ENCODE results near the gene FBXO8. TPM values are rescaled to one million over a fixed set of nuclear protein-coding genes. Genes with fewer than 3 reads are reported as not detected.

The FBXO8 gene
- polyA plus RNA-seq, 1 experiment = 28.9 TPM

- no peak for TF ChIP-seq CTCF (IDR thresholded peaks at IDR 0.05; ENCODE audit: low read depth, low read length)
- no peak for DNase-seq (ENCODE audit: low read depth, low spot score)
- ChIA-PET POLR2A (no interaction called here), CTCF (interaction anchor here (1.1 kb wide), 1 partner anchor 9 kb away, joined by 4 read pairs; no protein-coding TSS in a partner anchor)
- Histone ChIP-seq H3K9me3 (ENCODE audit: control insufficient read depth, insufficient read depth, low read length) (no peaks in the 10 kb centered on the region), H3K27me3 (ENCODE audit: control insufficient read depth, insufficient read depth, low read length) (no peaks in the 10 kb centered on the region), H3K4me3 (ENCODE audit: low read depth, low read length) (no peak overlapping the region), H3K27ac (ENCODE audit: low read depth, low read length) (no peak overlapping the region)
Observed at GRCh38 chr4:174199735-174200134, 83.7 kb downstream of the FBXO8 start.

GRCh38 chr4:174198828-174199227 is 84.6 kb downstream of the FBXO8 start:
- ChIA-PET POLR2A (no interaction called here), CTCF (interaction anchor here (0.6 to 1.2 kb wide), 4 partner anchors 11 to 704 kb away, joined by 3 read pairs; no protein-coding TSS in a partner anchor)
- Histone ChIP-seq H3K27me3 (ENCODE audit: control insufficient read depth, insufficient read depth, low read length) (no peaks in the 10 kb centered on the region), H3K27ac (ENCODE audit: low read depth, low read length) (no peak overlapping the region), H3K9me3 (ENCODE audit: control insufficient read depth, insufficient read depth, low read length) (no peaks in the 10 kb centered on the region), H3K4me3 (ENCODE audit: low read depth, low read length) (no peak overlapping the region)
- peak; percentile 37 for DNase-seq (ENCODE audit: low read depth, low spot score)
- no peak for TF ChIP-seq CTCF (IDR thresholded peaks at IDR 0.05; ENCODE audit: low read depth, low read length)

GRCh38 chr4:174198396-174198795 is 85.1 kb downstream of the FBXO8 start:
- no peak overlapping the region for H3K4me3 ChIP-seq (ENCODE audit: low read depth, low read length)
- no peaks in the 10 kb centered on the region for H3K9me3 ChIP-seq (ENCODE audit: control insufficient read depth, insufficient read depth, low read length)
- no peaks in the 10 kb centered on the region for H3K27me3 ChIP-seq (ENCODE audit: control insufficient read depth, insufficient read depth, low read length)
- ChIA-PET POLR2A (no interaction called here), CTCF (interaction anchor here (0.6 to 1.2 kb wide), 4 partner anchors 12 to 910 kb away, joined by 3 read pairs; no protein-coding TSS in a partner anchor)
- TF ChIP-seq CTCF (IDR thresholded peaks at IDR 0.05; ENCODE audit: low read depth, low read length) = no peak
- H3K27ac ChIP-seq (ENCODE audit: low read depth, low read length) = no peak overlapping the region
- no peak for DNase-seq (ENCODE audit: low read depth, low spot score)

GRCh38 chr4:174193438-174194374 is 89.8 kb downstream of the FBXO8 start:
- no peak for DNase-seq (ENCODE audit: low read depth, low spot score)
- no peak for TF ChIP-seq CTCF (IDR thresholded peaks at IDR 0.05; ENCODE audit: low read depth, low read length)
- POLR2A ChIA-PET = no interaction called here

GRCh38 chr4:174192943-174193342 is 90.5 kb downstream of the FBXO8 start:
- ChIA-PET POLR2A (no interaction called here), CTCF (no interaction called here)
- DNase-seq (ENCODE audit: low read depth, low spot score) = no peak
- Histone ChIP-seq H3K27me3 (ENCODE audit: control insufficient read depth, insufficient read depth, low read length) (peaks cover 8% of the 10 kb centered on the region), H3K9me3 (ENCODE audit: control insufficient read depth, insufficient read depth, low read length) (no peaks in the 10 kb centered on the region), H3K27ac (ENCODE audit: low read depth, low read length) (no peak overlapping the region), H3K4me3 (ENCODE audit: low read depth, low read length) (no peak overlapping the region)
- no peak for TF ChIP-seq CTCF (IDR thresholded peaks at IDR 0.05; ENCODE audit: low read depth, low read length)

More at GRCh38 chr4:174193438-174194374, 89.8 kb downstream of the FBXO8 start:
- Histone ChIP-seq H3K27ac (ENCODE audit: low read depth, low read length) (no peak overlapping the region), H3K27me3 (ENCODE audit: control insufficient read depth, insufficient read depth, low read length) (peaks cover 6% of the 10 kb centered on the region), H3K9me3 (ENCODE audit: control insufficient read depth, insufficient read depth, low read length) (no peaks in the 10 kb centered on the region), H3K4me3 (ENCODE audit: low read depth, low read length) (no peak overlapping the region)
- CTCF ChIA-PET = no interaction called here
